HEK293 (cell line): ENCODE data around the gene PDE4B.

ENCODE experiments used
- CTCF ChIP-seq: fragments of 450-650 bp; formaldehyde crosslinking; IDR thresholded peaks from 2 replicates; pipeline ENCODE4 v1.5.1; 2016; ENCODE audit warnings: missing biosample characterization, missing genetic modification characterization
- INSM2 ChIP-seq: fragments of 450-650 bp; formaldehyde crosslinking; IDR thresholded peaks from 2 replicates; pipeline ENCODE4 v1.5.1; 2016; ENCODE audit warnings: missing biosample characterization, missing genetic modification characterization
- PBX3 ChIP-seq: sonication (generic); formaldehyde crosslinking; IDR thresholded peaks from 2 replicates; pipeline ENCODE4 v1.8.1; 2022; ENCODE audit warnings: mild to moderate bottlenecking, moderate library complexity, missing genetic modification reagents
- SP2 ChIP-seq: fragments of 450-650 bp; formaldehyde crosslinking; IDR thresholded peaks from 2 replicates; pipeline ENCODE4 v1.5.1; 2016; ENCODE audit warnings: missing biosample characterization, missing genetic modification characterization
- YY1 ChIP-seq: fragments of 450-650 bp; formaldehyde crosslinking; IDR thresholded peaks from 2 replicates; pipeline ENCODE4 v1.5.1; 2018; ENCODE audit warnings: missing biosample characterization, missing genetic modification characterization
- ZNF416 ChIP-seq: fragments of 450-650 bp; formaldehyde crosslinking; IDR thresholded peaks from 2 replicates; pipeline ENCODE4 v1.5.1; 2016; ENCODE audit warnings: missing biosample characterization, missing genetic modification characterization
- ZNF433 ChIP-seq: fragments of 450-650 bp; formaldehyde crosslinking; IDR thresholded peaks from 2 replicates; pipeline ENCODE4 v1.5.1; 2016; ENCODE audit warnings: missing biosample characterization, missing genetic modification characterization, low read depth
- ZNF621 ChIP-seq: fragments of 450-650 bp; formaldehyde crosslinking; IDR thresholded peaks from 2 replicates; pipeline ENCODE4 v1.5.1; 2017; ENCODE audit warnings: missing biosample characterization, missing genetic modification characterization
- ZNF777 ChIP-seq: fragments of 450-650 bp; formaldehyde crosslinking; IDR thresholded peaks from 2 replicates; pipeline ENCODE4 v1.5.1; 2017; ENCODE audit warnings: missing biosample characterization, missing genetic modification characterization, borderline replicate concordance
- ZNF785 ChIP-seq: fragments of 450-650 bp; formaldehyde crosslinking; IDR thresholded peaks from 2 replicates; pipeline ENCODE4 v1.5.1; 2016; ENCODE audit warnings: missing biosample characterization, missing genetic modification characterization
- ZSCAN30 ChIP-seq: fragments of 450-650 bp; IDR thresholded peaks from 2 replicates; pipeline ENCODE4 v1.5.1; 2018; ENCODE audit warnings: missing biosample characterization, mild to moderate bottlenecking, missing genetic modification characterization, moderate library complexity

- TF ChIP-seq ZNF433 (tag by site-specific recombination), result no peak
- no peak for TF ChIP-seq CTCF (tag by site-specific recombination)
- TF ChIP-seq SP2 (tag by site-specific recombination), result no peak
- no peak for TF ChIP-seq YY1 (tag by site-specific recombination)
- TF ChIP-seq ZNF785 (tag by site-specific recombination), result no peak
- TF ChIP-seq ZNF416 (tag by site-specific recombination), result no peak
- no peak for TF ChIP-seq INSM2
- TF ChIP-seq ZNF621 (tag by site-specific recombination), result no peak
- TF ChIP-seq ZSCAN30, result no peak
- TF ChIP-seq PBX3 (CRISPR knock-in tag), result no peak
- no peak for TF ChIP-seq ZNF777 (tag by site-specific recombination)
Measured at GRCh38 chr1:65963156-65963888, 170.6 kb downstream of the PDE4B start.
